Mesenchymal stem cell (in vitro differentiated cells and primary cell): ENCODE results near the gene KLHL6.

Experiments
- DNase-seq: peaks from one replicate; pipeline ENCODE4 v3.0.0-alpha.2; 2013
- H2AFZ ChIP-seq: one replicate; pipeline ENCODE4 v1.6.1; 2013; ENCODE audit warnings: low read depth, mild to moderate bottlenecking, control low read depth, inconsistent platforms, low read length, moderate library complexity
- H2AK5ac ChIP-seq: 2 replicates; pipeline ENCODE4 v1.6.1; 2013; ENCODE audit warnings: low read length, moderate library complexity, mild to moderate bottlenecking, inconsistent platforms; ENCODE audit not compliant: severe bottlenecking
- H2BK120ac ChIP-seq: one replicate; pipeline ENCODE4 v1.6.1; 2013; ENCODE audit warnings: low read depth, mild to moderate bottlenecking, inconsistent platforms, low read length, moderate library complexity
- H2BK12ac ChIP-seq, 2 experiments: one replicate each; pipeline ENCODE4 v1.6.1; 2013; ENCODE audit warnings: inconsistent platforms in 2 of 2, low read length in 2 of 2, mild to moderate bottlenecking in 2 of 2, moderate library complexity in 2 of 2, control low read depth in 1 of 2
- H2BK15ac ChIP-seq: one replicate; pipeline ENCODE4 v1.6.1; 2013; ENCODE audit warnings: mild to moderate bottlenecking, low read depth, inconsistent platforms; ENCODE audit not compliant: poor library complexity, severe bottlenecking
- H2BK5ac ChIP-seq: 2 replicates; pipeline ENCODE4 v1.6.1; 2013; ENCODE audit warnings: low read depth, mild to moderate bottlenecking, low read length, control low read depth, inconsistent platforms; ENCODE audit not compliant: poor library complexity, severe bottlenecking
- H3K14ac ChIP-seq, 2 experiments: one replicate each; pipeline ENCODE4 v1.6.1; 2013; ENCODE audit warnings: inconsistent platforms in 2 of 2, low read length in 2 of 2, control low read depth in 1 of 2, mild to moderate bottlenecking in 1 of 2, moderate library complexity in 1 of 2
- H3K18ac ChIP-seq, 2 experiments: one replicate each; pipeline ENCODE4 v1.6.1; 2013; ENCODE audit warnings: inconsistent platforms in 2 of 2, low read length in 2 of 2, control low read depth in 1 of 2, low read depth in 1 of 2, mild to moderate bottlenecking in 1 of 2
- H3K23ac ChIP-seq, 2 experiments: one replicate each; pipeline ENCODE4 v1.6.1; 2013; ENCODE audit warnings: inconsistent platforms in 2 of 2, low read length in 2 of 2, mild to moderate bottlenecking in 2 of 2, moderate library complexity in 2 of 2, control low read depth in 1 of 2
- H3K27ac ChIP-seq: 2 replicates; pipeline ENCODE4 v1.5.1; 2013; ENCODE audit warnings: mild to moderate bottlenecking, moderate library complexity, low read length, control low read depth, inconsistent platforms; ENCODE audit not compliant: poor library complexity, severe bottlenecking
- H3K27me3 ChIP-seq, 2 experiments: 2 replicates each; pipeline versions ENCODE4 v1.6.1 to v1.7.0; 2013; ENCODE audit warnings: low read length in 2 of 2, mild to moderate bottlenecking in 2 of 2, moderate library complexity in 2 of 2, control low read depth in 1 of 2, inconsistent platforms in 1 of 2; ENCODE audit not compliant: control insufficient read depth in 1 of 2, insufficient read depth in 1 of 2
- H3K36me3 ChIP-seq, 2 experiments: 2 replicates each; pipeline versions ENCODE4 v1.6.1 to v1.7.0; 2013; ENCODE audit warnings: low read length in 2 of 2, control low read depth in 1 of 2, inconsistent platforms in 1 of 2, low read depth in 1 of 2, mild to moderate bottlenecking in 1 of 2; ENCODE audit not compliant: insufficient read depth in 2 of 2, control insufficient read depth in 1 of 2
- H3K4ac ChIP-seq, 2 experiments: one replicate each; pipeline ENCODE4 v1.6.1; 2013; ENCODE audit warnings: inconsistent platforms in 2 of 2, low read length in 2 of 2, mild to moderate bottlenecking in 2 of 2, moderate library complexity in 2 of 2, control low read depth in 1 of 2, low read depth in 1 of 2
- H3K4me1 ChIP-seq: 2 replicates; pipeline ENCODE4 v1.6.1; 2013; ENCODE audit warnings: low read depth, low read length, control low read depth; ENCODE audit not compliant: control insufficient read depth, insufficient read depth
- H3K4me2 ChIP-seq: 2 replicates; pipeline ENCODE4 v1.6.1; 2013; ENCODE audit warnings: low read length, mild to moderate bottlenecking, inconsistent platforms; ENCODE audit not compliant: poor library complexity, severe bottlenecking
- H3K4me3 ChIP-seq, 2 experiments: 2 replicates each; pipeline versions ENCODE4 v1.5.1 to v1.7.0; 2013; ENCODE audit warnings: low read length in 2 of 2, mild to moderate bottlenecking in 2 of 2, control low read depth in 1 of 2, low read depth in 1 of 2; ENCODE audit not compliant: insufficient read depth in 1 of 2
- H3K79me1 ChIP-seq: replicated peaks from 2 replicates; pipeline ENCODE4 v1.6.1; 2013; ENCODE audit warnings: mild to moderate bottlenecking, control low read depth, low read length, inconsistent platforms; ENCODE audit not compliant: poor library complexity, severe bottlenecking
- H3K9ac ChIP-seq: 2 replicates; pipeline ENCODE4 v1.7.0; 2013; ENCODE audit warnings: mild to moderate bottlenecking, low read length, moderate library complexity
- H3K9me3 ChIP-seq: 2 replicates; pipeline ENCODE4 v1.7.0; 2013; ENCODE audit warnings: mild to moderate bottlenecking, low read length; ENCODE audit not compliant: control insufficient read depth
- H4K8ac ChIP-seq: one replicate; pipeline ENCODE4 v1.6.1; 2013; ENCODE audit warnings: inconsistent platforms, mild to moderate bottlenecking, low read length, moderate library complexity
- H4K91ac ChIP-seq: one replicate; pipeline ENCODE4 v1.6.1; 2013; ENCODE audit warnings: mild to moderate bottlenecking, low read length, inconsistent platforms
- WGBS: methylation state at CpG from one replicate; pipeline ENCODE4 v1.1.7; 2013; ENCODE audit warnings: mixed read lengths; 5-methylcytosine and 5-hydroxymethylcytosine counted together

KLHL6 gene

GRCh38 chr3:183485585-183485984, 69.9 kb downstream of the KLHL6 start:
- H2BK12ac ChIP-seq: no peak overlapping the region
- no peak overlapping the region for H4K8ac ChIP-seq
- no peak overlapping the region for H3K4me3 ChIP-seq
- no peak overlapping the region for H4K91ac ChIP-seq
- H3K14ac ChIP-seq: no peak overlapping the region
- H3K23ac ChIP-seq: no peak overlapping the region
- H3K9ac ChIP-seq: no peak overlapping the region
- H3K36me3 ChIP-seq: no peaks in the 10 kb centered on the region
- H3K4me2 ChIP-seq: no peak overlapping the region
- peaks cover 0 to 7% of the 10 kb centered on the region in 2 experiments for H3K27me3 ChIP-seq
- no peak overlapping the region for H2BK5ac ChIP-seq
- no peaks in the 10 kb centered on the region for H3K79me1 ChIP-seq
- H3K4me1 ChIP-seq: no peaks in the 10 kb centered on the region
- H2BK15ac ChIP-seq: no peak overlapping the region
- H3K9me3 ChIP-seq: no peaks in the 10 kb centered on the region
- H3K4ac ChIP-seq: no peak overlapping the region
- 89% methylated on average over 6 of the region's 6 CpGs for WGBS
- no peak overlapping the region for H3K27ac ChIP-seq
- no peak overlapping the region for H2BK120ac ChIP-seq
- no peak overlapping the region for H2AFZ ChIP-seq
- no peak for DNase-seq
- no peak overlapping the region for H3K18ac ChIP-seq
- H2AK5ac ChIP-seq: no peak overlapping the region

DNA sequence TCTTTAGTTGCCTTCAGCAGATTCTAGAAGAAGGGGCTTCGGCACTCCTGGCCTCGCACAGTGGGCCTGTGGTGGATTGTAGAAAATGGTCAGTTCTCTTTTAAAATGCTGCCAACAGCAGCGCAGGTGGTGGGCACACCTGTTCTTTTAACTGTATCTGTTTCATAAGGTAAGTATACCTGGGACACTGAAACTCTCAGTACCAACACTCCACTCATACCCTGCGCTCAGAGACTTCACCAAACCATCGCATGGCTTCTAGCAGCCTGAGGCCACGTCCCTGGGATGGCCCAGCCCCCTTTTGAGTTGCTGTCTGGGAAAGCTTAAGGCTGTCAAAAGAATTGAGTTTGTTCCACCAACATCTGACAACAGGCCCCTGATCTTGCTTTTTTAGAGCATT, 70.4 kb downstream of the KLHL6 start:
- no peak overlapping the region for H2BK15ac ChIP-seq
- no peaks in the 10 kb centered on the region for H3K9me3 ChIP-seq
- no peak overlapping the region for H2BK120ac ChIP-seq
- no peak overlapping the region for H2AFZ ChIP-seq
- no peak overlapping the region for H2BK12ac ChIP-seq
- no peak overlapping the region for H4K8ac ChIP-seq
- H3K4me3 ChIP-seq: no peak overlapping the region
- H3K23ac ChIP-seq: no peak overlapping the region
- H3K4me2 ChIP-seq: no peak overlapping the region
- 94% methylated on average over 6 of the region's 6 CpGs for WGBS
- H3K36me3 ChIP-seq: no peaks in the 10 kb centered on the region
- H2AK5ac ChIP-seq: no peak overlapping the region
- H4K91ac ChIP-seq: no peak overlapping the region
- DNase-seq: no peak
- H3K18ac ChIP-seq: no peak overlapping the region
- H3K9ac ChIP-seq: no peak overlapping the region
- H3K27me3 ChIP-seq: peaks cover 0 to 7% of the 10 kb centered on the region in 2 experiments
- H3K14ac ChIP-seq: no peak overlapping the region
- H2BK5ac ChIP-seq: no peak overlapping the region
- no peak overlapping the region for H3K4ac ChIP-seq
- H3K79me1 ChIP-seq: no peaks in the 10 kb centered on the region
- no peaks in the 10 kb centered on the region for H3K4me1 ChIP-seq
- no peak overlapping the region for H3K27ac ChIP-seq

DNA sequence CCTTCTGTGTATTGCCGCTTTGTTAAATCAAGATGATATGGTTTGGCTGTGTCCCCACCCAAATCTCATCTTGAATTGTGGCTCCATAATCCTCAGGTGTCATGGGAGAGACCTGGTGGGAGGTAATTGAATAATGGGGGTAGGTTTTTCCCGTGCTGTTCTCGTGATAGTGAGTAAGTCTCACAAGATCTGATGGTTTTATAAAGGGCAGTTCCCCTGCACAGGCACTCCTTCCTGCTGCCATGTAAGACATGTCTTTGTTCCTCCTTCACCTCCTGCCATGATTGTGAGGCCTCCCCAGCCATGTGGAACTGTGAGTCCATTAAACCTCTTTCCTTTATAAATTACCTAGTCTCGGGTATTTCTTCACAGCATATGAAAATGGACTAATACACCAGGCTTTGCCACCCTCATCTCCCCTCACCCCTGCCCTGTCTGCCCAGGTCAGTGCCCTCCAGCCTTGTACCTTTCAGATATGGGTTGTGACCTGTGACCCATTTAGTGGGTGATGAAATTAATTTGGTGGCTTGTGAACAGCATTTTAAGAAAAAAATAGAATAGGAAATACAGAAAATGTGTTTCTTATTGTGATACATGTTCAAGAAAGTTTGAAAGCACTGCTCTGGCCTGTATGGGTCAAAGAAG, 71.0 kb downstream of the KLHL6 start:
- no peaks in the 10 kb centered on the region for H3K9me3 ChIP-seq

DNA sequence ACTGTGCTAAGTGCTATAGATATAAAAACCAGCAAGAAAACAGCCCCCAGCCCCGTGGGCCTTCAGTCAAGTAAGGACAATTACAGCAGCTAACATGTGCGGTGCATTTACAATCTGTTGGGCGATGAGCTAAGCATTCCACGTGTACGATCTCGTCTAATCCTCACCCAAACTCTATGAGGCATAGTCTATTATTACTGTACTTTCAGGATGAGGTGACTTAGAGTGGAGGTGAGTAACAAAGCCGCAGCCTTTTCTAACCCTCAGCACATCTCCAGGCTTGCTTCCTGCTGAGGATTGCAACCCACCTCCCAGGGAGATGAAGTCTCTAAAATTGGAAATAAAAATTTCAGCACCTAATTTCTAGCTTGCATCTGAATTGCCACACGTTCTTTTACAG, 73.9 kb downstream of the KLHL6 start:
- H3K27ac ChIP-seq: no peak overlapping the region
- H3K27me3 ChIP-seq: peaks cover 5 to 24% of the 10 kb centered on the region in 2 experiments
- no peak overlapping the region for H2AFZ ChIP-seq
- no peak overlapping the region for H3K4me3 ChIP-seq
- WGBS: 88% methylated on average over 3 of the region's 8 CpGs
- H3K14ac ChIP-seq: no peak overlapping the region
- no peak overlapping the region for H4K8ac ChIP-seq
- H2BK120ac ChIP-seq: no peak overlapping the region
- no peak overlapping the region for H3K18ac ChIP-seq
- H3K4ac ChIP-seq: no peak overlapping the region
- no peaks in the 10 kb centered on the region for H3K79me1 ChIP-seq
- no peak overlapping the region for H2BK15ac ChIP-seq
- no peak overlapping the region for H3K4me2 ChIP-seq
- no peaks in the 10 kb centered on the region for H3K4me1 ChIP-seq
- DNase-seq: no peak
- no peaks in the 10 kb centered on the region for H3K9me3 ChIP-seq
- H2BK12ac ChIP-seq: no peak overlapping the region
- H4K91ac ChIP-seq: no peak overlapping the region
- no peaks in the 10 kb centered on the region for H3K36me3 ChIP-seq
- no peak overlapping the region for H2BK5ac ChIP-seq
- H3K23ac ChIP-seq: no peak overlapping the region
- no peak overlapping the region for H2AK5ac ChIP-seq
- no peak overlapping the region for H3K9ac ChIP-seq

More for the DNA sequence above, 71.0 kb downstream of the KLHL6 start:
- Histone ChIP-seq H3K4me3 (no peak overlapping the region), H4K91ac (no peak overlapping the region), H2AK5ac (no peak overlapping the region), H4K8ac (no peak overlapping the region), H3K23ac (no peak overlapping the region), H3K4me2 (no peak overlapping the region), H2BK12ac (no peak overlapping the region), H2BK15ac (no peak overlapping the region), H3K36me3 (no peaks in the 10 kb centered on the region), H3K14ac (no peak overlapping the region), H3K27me3 (peaks cover 0 to 7% of the 10 kb centered on the region in 2 experiments), H3K4me1 (no peaks in the 10 kb centered on the region), H3K9ac (no peak overlapping the region), H3K18ac (no peak overlapping the region), H2AFZ (no peak overlapping the region), H3K27ac (no peak overlapping the region), H3K79me1 (no peaks in the 10 kb centered on the region), H2BK5ac (no peak overlapping the region), H2BK120ac (no peak overlapping the region), H3K4ac (no peak overlapping the region)
- 84% methylated on average over 4 of the region's 4 CpGs for WGBS
- no peak for DNase-seq
